ENCODE results near the gene CILP. TPM values are rescaled to one million over a fixed set of nuclear protein-coding genes. Genes with fewer than 3 reads are reported as not detected.
"Not testable (repeated sequence)": the region's sequence is repeated elsewhere in the genome, so short reads cannot be mapped to it uniquely, and the experiment has no call there.

Gene CILP
- polyA plus RNA-seq, 12 donors = 13.6 to 41.8 (median 20.2) TPM; not detected in 1

GRCh38 chr15:65226901-65227300 lies 15.6 kb upstream of the CILP start:
- DNase-seq = not testable (repeated sequence)

DNA sequence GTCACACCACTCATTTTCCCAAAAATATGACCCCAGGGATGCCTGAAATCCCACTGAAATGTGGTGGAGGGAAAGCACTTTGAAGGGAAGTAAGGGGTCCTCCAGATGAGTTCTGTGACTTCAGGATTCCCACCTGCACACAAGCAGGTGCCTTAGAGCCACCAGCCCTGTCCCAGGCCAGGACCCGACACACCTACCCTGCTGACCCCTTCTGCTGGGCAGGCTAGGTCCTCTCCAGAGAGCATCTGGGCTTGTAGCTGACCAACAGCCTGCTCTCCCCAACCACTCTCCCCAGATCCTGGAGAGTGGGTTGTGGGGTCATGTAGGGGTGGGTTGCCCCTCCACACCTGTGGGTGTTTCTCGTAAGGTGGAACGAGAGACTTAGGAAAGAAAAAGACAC lies 14.9 kb upstream of the CILP start:
- no peak for DNase-seq

DNA sequence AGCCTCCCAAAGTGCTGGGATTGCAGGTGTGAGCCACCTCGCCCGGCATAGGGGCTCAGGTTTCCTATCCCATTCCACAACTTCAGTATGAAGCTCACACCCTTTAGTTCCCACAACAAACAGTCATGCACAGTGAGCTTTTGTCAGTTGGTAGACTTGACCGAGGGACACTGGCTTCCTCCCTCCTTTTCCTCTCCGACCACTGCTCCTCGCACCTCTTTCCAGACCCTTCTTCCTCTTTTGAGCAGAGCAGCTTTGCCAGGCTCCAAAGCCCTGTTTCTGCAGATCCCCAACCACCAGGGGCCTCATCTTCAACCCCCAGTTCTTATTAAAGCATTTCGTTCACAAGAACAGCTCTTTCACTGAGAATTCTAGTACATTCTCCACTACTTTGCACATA lies 12.7 kb upstream of the CILP start:
- no peak for DNase-seq

DNA sequence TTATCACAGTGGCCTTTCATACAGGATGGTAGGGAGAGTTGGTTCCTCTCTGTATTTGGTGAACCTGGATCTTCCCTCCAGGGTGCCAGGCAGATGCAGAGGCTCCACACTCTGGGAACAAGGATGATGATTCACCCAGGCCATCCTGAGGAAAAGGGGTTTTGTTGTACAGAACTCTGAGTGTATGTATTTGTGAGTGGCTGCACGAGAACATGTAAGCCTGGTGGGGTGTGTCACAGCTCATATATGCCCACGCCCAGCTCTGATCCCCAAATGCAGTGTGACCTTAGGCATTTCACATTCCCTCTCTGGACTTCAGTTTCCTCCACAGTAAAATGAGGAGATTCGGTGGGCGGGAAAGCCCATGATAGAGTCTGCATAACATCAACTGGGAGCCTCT lies 11.6 kb upstream of the CILP start:
- DNase-seq = no peak

- DNase-seq = no peak
Measured at GRCh38 chr15:65221697-65222096, 10.4 kb upstream of the CILP start.

- no peak for DNase-seq
Measured at GRCh38 chr15:65219137-65219536, 7.9 kb upstream of the CILP start.

DNA sequence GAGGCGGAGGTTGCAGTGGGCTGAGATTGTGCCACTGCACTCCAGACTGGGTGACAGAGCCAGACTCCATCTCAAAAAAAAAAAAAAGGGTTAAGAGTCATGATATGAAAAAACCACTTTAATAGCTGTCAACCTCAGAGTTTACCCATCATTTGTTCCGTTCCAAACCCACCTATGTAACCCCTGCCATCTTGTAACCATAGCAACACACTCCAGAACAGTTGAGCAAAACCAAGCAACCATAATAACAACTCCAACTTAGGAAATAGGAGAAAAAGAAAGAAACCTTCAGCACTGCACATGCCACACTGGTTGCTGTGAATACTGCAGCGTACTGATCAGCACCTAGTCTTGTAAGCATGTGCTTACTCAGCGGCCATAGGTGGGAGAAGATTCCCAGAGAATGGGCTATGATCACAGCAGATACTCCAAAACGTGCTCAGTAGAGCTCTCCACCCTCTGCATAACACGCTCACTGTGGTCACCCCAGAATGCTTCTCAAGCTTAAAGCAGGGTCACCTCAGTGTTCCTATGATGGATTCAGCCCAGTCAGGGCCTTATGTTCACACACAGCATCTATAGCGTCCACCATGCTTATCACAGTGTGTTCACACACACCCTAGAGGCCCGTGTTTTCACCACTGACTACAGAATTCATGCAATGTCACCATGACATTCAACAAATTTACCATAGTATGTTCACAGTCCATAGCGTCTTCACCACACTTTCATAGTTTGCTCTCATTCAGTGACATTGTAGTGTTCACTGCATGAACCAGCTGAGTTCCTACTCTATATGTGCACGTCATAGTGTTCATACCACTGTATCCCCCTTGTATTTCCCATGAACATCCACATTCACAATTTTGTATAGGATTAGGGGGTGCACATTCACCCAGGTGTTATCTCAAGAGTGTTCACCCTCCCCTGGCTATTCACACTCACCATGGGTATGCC lies 6.5 kb upstream of the CILP start:
- DNase-seq = no peak

DNA sequence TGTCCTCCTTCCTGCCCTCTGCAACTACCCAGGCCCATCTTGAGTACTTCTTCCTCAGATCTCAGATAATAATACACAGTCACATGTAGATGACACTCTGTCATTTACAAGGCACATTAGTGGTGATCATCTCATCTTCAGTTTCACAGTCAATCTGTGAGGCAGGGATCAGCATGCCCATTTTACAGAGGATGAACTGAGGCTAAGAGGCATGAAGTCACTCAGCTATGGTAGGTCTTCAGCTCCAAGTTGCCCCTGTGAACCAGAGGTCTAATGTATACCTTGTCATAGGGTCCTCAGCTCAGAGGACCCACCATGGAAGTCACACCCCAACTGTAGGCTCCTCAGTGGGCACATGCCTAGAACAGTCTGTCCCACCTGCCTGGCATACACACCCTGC lies 4.2 kb upstream of the CILP start:
- no peak for DNase-seq

GRCh38 chr15:65214010-65214409 lies 2.7 kb upstream of the CILP start:
- no peak for DNase-seq

DNA sequence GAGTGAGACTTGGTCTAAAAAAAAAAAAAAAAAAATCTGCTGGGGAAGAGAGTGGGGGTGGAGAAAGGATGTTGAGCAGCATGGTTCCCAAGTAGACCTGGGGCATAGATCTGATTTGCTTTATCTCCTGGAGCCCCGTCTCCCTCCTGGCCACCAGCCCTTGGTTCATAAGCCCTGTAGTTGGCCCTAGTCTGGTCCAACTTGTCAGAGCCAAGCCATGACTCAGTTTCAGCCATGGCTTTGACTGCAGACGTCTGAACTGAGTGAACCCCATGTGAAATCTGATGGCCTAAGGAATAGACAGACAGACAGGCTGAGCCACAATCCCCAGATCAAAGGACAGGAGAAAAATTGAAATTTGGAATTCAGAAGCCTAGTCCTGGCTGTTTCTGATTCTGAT lies 2.0 kb upstream of the CILP start:
- DNase-seq = no peak

- DNase-seq = no peak
Measured at GRCh38 chr15:65212097-65212496, 824 bp upstream of the CILP start.

- peak; percentile 76 for DNase-seq
Measured at GRCh38 chr15:65211482-65211982, 259 bp upstream of the CILP start.

GRCh38 chr15:65209701-65210643 lies 1.3 kb downstream of the CILP start:
- peak; percentile 63 for DNase-seq

DNA sequence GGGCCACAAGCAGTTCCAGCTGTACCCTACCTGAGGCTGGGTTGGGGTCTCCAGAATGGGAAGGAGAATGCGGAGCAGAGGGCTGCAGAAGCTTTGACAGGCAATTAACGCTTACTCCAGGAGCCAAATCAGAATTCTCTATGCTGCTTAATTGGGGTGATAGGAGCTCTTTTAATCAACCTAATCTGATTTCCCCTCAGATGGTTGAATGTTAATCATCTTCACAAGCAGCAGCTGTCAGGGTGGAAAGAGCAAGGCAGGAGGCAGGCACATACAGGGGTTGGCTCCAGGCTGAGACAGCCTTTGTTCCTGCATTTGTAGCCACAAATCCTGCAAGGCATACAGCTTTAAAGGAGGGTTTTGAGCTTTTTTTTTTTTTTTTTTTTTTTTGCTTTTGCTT lies 2.6 kb downstream of the CILP start:
- no peak for DNase-seq

- no peak for DNase-seq
Measured at GRCh38 chr15:65207280-65207840, 3.9 kb downstream of the CILP start.

- no peak for DNase-seq
Measured at GRCh38 chr15:65206750-65207149, 4.5 kb downstream of the CILP start.

DNA sequence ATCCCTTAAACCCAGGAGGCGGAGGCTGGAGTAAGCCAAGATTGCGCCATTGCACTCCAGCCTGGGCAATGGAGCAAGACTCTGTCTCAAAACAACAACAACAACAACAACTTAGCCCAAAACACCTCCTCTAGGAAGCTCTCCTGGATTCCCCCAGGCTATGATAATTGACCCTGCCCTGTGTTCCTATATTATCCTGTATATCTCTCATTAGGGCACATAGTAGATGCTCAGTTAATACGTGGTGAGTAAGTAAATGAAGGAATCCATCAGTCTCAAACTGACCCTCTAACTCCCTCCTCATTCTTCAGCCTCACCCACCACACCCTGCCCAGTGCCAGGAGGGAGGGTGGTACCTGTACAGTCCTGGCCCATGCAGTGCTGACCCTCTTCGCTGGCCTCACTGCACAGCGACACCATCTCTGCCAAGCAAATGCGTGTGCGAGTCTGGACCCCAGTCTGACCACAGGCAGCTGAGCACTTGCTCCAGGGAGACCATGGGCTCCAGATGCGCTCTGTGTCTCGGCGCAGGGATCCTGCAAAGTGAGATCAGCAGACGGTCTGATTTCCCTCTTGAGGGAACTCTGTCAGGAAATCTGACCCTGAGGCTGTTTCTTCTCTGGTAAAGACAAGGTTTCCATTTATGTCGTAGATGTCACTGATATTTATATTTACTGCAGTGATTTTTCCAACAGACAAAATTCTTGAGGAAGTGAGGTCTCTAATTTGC lies 6.2 kb downstream of the CILP start:
- DNase-seq = no peak

DNA sequence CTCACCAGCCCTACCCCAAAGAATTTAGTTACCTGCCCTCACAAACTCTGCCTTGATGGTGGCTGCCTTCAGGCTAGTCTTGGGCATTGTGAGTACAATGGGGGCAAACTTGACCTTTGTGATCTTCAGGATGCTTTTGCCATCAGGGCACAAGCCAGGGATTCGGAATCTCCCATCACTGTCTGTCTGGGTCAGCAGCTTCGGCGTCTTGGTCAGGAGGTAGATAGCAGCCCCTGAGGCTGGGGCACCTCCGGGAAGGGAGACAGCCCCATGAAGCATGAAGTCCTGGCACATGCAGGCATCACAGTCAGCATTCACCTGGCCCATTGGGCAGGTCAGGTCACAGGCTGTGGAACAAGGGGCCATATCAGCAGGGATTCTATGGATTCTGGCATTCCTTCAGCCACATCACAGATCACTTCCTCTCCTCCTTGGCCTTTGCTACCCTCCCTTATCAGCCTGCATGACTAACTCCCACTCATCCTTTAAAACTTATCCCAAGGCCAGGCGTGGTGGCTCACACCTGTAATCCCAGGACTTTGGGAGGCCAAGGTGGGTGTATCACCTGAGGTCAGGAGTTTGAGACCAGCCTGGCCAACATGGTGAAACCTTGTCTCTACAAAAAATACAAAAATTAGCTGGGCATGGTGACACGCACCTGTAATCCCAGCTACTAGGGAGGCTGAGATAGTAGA lies 6.9 kb downstream of the CILP start:
- no peak for DNase-seq

- no peak for DNase-seq
Measured at GRCh38 chr15:65201918-65202317, 9.4 kb downstream of the CILP start.

DNA sequence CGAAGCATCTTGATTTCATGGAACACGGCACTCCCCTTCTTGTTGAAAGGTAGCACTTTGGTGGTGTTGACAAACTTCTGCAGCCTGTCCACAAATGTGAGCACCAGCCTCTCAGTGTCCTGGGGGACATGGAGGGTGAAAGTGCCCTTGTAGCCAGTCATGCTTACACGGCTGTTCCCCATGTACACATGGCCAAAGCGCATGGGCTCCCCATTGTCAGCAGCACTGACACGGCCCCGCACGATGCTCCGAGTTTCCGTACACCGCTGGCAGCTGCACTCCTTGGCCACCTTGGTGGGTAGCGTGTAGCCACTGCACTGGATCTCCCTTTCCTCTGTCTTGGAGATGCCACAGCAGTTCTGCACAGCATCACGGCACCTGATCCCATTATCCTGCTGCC lies 12.7 kb downstream of the CILP start:
- no peak for DNase-seq

DNA sequence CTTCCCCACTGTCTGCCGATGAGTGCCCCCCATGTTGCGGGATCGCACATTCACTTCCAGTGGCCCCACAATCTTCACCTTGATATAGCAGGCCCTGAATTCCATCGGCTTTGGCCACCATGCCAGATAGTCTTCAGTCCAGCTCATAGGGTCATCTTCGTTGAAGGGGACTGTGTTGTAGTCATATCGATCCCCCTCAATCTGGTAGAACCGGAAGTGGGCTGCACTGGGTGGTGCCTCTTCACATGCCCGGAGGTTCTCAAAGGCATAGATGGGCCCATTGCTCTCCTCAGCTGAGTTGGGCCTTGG lies 14.0 kb downstream of the CILP start:
- DNase-seq = no peak

Measured in muscle of arm (tissue), 12 donors.